T-helper 1 cell treated with Interleukin-12 subunit alpha and Interleukin-12 subunit beta and Interleukin-4 antibody, amounts not matched to agents 30 μg/mL and 1 μg/mL, for 36 hours (primary cell): ENCODE results near the gene AURKAIP1.
"Not testable (repeated sequence)": the region's sequence is repeated elsewhere in the genome, so short reads cannot be mapped to it uniquely, and the experiment has no call there.

Source experiments
- H3K27ac Mint-ChIP-seq: one replicate; pipeline ENCODE4 v1.8.0; 2021; ENCODE audit warnings: mild to moderate bottlenecking, mixed read lengths
- H3K27me3 Mint-ChIP-seq: one replicate; pipeline ENCODE4 v1.8.0; 2021; ENCODE audit warnings: low read depth, mixed read lengths
- H3K36me3 Mint-ChIP-seq: one replicate; pipeline ENCODE4 v1.8.0; 2021; ENCODE audit warnings: low read depth, mixed read lengths
- H3K4me1 Mint-ChIP-seq: one replicate; pipeline ENCODE4 v1.8.0; 2021; ENCODE audit warnings: low read depth, mixed read lengths
- H3K4me3 Mint-ChIP-seq: one replicate; pipeline ENCODE4 v1.8.0; 2021; ENCODE audit warnings: mild to moderate bottlenecking, moderate library complexity, mixed read lengths
- H3K9me3 Mint-ChIP-seq: one replicate; pipeline ENCODE4 v1.8.0; 2021; ENCODE audit warnings: mixed read lengths

Gene AURKAIP1

DNA sequence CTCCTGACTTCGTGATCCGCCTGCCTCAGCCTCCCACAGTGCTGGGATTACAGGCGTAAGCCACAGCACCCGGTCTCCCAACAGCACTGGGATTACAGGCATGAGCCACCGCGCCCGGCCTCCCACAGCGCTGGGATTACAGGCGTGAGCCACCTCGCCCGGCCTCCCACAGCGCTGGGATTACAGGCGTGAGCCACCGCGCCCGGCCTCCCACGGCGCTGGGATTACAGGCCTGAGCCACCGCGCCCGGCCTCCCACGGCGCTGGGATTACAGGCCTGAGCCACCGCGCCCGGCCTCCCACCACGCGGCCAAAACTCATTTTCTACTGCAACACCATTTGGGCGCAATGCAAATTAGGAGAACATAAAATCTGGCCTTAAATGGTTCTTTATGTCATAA lies 10.3 kb upstream of the AURKAIP1 start:
- not testable (repeated sequence) for H3K9me3 Mint-ChIP-seq, H3K4me1 Mint-ChIP-seq, H3K27me3 Mint-ChIP-seq, H3K4me3 Mint-ChIP-seq, H3K27ac Mint-ChIP-seq
- H3K36me3 Mint-ChIP-seq = peaks cover 34% of the 10 kb centered on the region

DNA sequence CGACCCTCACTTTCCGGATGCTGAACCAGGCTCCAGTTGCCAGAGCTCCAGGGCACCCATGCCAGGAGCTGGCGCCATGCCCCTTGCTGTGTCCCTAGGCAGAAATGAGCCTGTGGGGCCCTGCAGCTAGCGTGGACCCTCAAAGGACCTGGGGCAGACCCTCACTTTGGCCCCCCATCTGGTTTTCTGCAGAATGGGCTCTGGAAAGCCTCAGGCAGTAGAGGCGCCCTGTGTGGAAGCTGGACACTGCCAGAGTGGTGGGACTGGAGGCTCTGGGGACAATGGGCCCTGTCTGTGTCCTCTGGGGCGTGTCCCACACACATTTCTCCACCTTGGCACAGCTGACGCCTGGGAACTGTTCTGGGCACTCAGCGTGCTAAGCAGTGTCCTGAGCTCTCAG lies 6.3 kb upstream of the AURKAIP1 start:
- H3K27me3 Mint-ChIP-seq = no peaks in the 10 kb centered on the region
- no peak overlapping the region for H3K4me3 Mint-ChIP-seq
- H3K9me3 Mint-ChIP-seq = no peaks in the 10 kb centered on the region
- peaks cover 8% of the 10 kb centered on the region for H3K36me3 Mint-ChIP-seq
- H3K27ac Mint-ChIP-seq = no peak overlapping the region
- no peaks in the 10 kb centered on the region for H3K4me1 Mint-ChIP-seq

DNA sequence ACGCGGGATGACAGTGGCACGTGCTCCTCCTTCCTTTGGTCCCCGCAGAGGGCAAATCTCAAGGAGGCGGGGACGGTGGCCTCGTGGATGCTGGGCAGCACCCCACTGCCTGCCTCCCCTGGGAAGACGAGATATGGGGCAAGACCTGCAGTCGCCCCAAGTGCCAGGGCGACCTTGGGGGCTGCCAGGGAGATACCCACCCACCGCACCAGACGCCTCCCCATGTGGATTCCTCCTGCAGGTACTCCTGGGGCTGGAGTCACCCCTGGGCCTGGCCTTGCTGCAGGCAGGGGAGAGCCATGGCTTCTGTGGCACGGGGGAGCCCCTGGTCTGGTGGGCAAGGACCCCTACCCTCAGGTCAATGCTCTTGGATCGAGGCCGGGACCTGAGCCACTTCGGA lies 5.9 kb upstream of the AURKAIP1 start:
- Mint-ChIP-seq H3K4me1 (no peaks in the 10 kb centered on the region), H3K27me3 (no peaks in the 10 kb centered on the region), H3K27ac (no peak overlapping the region), H3K36me3 (peaks cover 3% of the 10 kb centered on the region), H3K9me3 (no peaks in the 10 kb centered on the region), H3K4me3 (no peak overlapping the region)

DNA sequence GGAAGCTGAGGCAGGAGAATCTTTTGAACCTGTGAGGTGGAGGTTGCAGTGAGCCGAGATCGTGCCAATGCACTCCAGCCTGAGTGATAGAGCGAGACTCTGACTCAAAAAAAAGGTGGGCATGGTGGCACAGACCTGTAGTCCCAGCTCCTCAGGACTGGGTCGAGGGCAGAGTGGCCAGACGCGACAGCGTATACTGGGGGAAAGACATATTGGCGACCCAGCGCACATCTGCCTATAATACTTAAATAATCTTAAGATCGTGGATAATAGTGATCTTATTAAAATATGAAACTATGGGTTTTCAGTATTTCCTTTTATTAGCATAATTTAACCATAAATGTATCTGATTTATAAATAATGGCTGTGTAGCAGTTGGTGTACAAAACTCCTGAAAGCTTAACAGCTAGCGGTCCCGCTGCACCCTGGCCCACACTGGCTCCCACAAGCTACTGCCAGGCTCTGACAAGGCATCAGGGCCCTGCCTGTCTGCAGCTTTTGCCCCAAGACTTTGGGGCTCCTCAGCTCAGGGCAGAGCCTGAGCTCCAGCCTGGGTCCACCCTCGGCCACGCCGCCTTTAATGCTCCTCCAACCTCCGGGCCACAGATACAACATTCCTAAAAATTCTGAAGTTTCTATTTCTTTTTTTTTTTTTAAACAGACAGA lies 2.7 kb upstream of the AURKAIP1 start:
- Mint-ChIP-seq H3K27me3 (no peaks in the 10 kb centered on the region), H3K27ac (no peak overlapping the region), H3K36me3 (peaks cover 6% of the 10 kb centered on the region), H3K9me3 (no peaks in the 10 kb centered on the region), H3K4me1 (peaks cover 2% of the 10 kb centered on the region), H3K4me3 (no peak overlapping the region)

DNA sequence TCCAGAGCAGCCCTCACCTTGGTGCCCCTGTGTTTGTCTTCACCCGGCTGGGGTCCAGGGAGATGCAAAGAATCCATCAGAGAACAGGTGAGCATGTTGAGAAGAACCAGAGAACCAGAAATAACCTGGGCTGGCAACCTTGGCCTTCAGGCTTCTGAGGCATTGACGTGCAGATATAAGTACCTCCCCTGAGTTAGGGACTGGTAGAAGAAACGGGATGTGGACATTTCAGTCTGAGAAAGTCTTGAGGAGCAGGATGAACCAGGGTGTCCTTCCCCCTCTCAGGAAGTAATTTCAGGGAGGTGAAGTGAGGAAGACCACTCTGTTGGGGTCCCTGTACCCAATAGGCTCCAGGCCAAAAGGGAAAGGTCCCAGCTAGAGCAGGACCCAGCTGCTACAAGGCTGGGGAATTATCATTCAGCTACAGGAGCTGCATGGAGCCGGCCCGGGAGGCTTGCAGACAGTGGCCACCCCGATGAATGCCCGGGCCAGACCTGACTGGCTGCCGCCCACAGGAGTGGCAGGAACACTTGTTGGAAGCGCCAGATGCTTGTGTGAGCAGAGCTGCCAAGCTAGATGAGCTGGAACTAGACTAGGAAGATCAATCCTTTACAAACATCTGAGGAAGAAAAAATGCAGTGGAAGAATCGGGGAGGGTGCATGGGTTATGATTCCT lies 1.7 kb upstream of the AURKAIP1 start:
- peaks cover 3% of the 10 kb centered on the region for H3K4me1 Mint-ChIP-seq
- peaks cover 4% of the 10 kb centered on the region for H3K36me3 Mint-ChIP-seq
- H3K4me3 Mint-ChIP-seq = peak overlapping the region; percentile 90
- H3K27me3 Mint-ChIP-seq = no peaks in the 10 kb centered on the region
- H3K27ac Mint-ChIP-seq = peak overlapping the region; percentile 94
- H3K9me3 Mint-ChIP-seq = no peaks in the 10 kb centered on the region

DNA sequence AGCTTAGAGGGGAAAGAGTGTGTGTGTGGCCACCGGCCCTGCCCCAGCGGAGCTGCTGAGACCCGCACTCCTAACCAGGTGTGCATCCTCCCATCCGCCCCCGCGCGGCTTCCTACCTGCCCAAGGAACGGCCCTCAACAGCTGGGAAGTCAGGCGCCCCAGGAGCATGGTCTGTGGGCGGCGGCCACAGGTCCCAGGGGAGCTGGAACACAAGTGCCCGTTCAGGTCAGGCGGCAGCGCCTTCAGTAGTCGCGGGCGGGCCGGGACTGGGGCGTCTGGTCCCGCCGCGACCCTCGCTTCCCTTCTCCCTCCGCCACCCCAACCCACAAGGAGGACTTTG lies 448 bp downstream of the AURKAIP1 start:
- no peak overlapping the region for H3K27ac Mint-ChIP-seq
- H3K27me3 Mint-ChIP-seq = no peaks in the 10 kb centered on the region
- peaks cover 7% of the 10 kb centered on the region for H3K4me1 Mint-ChIP-seq
- H3K36me3 Mint-ChIP-seq = peaks cover 4% of the 10 kb centered on the region
- peak overlapping the region; percentile 90 for H3K4me3 Mint-ChIP-seq
- no peaks in the 10 kb centered on the region for H3K9me3 Mint-ChIP-seq

DNA sequence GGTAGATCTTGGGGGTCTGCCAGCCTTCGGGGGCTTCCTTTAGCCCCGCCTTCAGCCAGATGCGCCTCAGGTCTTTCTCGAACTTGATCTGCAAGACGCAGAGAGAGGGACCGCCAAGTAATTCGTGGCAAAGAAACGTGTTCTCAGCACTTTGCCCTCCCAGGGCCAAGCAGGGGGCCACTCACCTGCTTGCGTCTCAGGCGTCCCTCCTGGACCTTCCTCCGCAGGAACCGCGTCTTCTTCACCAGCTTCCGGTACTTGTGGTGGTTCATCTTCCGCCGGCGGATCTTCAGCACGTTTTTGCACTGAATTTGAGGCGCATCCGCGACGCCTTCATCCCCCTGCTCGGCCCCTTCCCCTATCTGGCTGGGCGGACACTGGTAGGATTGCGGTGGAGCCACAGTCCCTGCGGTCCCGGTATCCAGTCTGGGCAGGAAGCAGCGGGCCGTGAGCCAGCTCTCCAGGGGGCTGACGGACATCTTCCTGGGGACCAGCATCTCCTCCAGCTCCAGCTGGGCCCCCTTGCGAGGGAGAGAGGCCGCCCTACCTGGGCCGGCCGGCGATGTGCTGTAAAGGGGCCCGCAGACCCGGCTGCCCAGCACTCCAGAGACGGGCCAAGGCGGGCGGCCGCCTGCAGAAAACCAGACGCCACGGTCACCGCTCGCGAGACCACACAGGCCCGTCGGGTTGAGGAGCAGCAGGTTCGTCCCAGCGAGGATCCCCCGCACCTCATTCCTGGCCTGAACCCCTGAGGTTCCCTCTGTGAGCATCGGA lies 1.0 kb downstream of the AURKAIP1 start:
- H3K36me3 Mint-ChIP-seq = peaks cover 4% of the 10 kb centered on the region
- no peaks in the 10 kb centered on the region for H3K9me3 Mint-ChIP-seq
- peaks cover 7% of the 10 kb centered on the region for H3K4me1 Mint-ChIP-seq
- H3K27ac Mint-ChIP-seq = no peak overlapping the region
- peak overlapping the region; percentile 90 for H3K4me3 Mint-ChIP-seq
- no peaks in the 10 kb centered on the region for H3K27me3 Mint-ChIP-seq

DNA sequence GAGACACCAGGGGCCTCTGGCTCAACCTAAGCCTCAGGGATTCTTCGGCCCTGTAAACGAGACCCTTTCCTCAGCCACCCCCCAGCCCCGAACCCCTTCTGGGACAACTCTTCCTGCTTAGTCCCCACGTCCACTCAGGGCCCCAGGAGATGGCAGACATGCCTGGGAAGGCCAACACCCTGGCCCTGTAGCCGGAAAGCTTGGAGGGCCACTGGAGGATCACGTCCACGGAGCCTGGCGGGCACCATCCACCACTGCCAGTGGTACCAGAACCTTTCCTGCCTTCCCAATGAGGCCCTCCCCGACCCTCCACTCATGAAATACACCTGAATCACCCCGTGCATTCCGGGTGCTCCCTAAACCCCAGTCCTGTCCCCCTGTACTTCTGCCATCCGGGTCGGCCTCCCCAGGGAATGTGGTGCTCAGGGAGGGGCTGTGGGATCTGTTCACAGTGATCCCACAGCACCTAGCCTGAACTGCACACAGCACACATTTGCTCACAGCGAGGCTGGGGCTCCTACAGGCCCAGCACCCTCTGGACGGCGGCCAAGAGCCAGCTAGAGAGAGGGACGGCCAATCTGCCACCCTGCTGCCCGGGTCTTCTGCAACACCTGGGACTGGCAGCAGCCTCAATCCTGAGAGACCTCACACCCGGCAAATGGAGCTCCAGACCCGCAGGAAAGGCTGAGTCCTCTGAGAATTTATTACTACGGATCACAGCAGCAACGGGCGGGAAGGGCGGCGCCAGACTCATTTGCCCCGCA lies 1.8 kb downstream of the AURKAIP1 start:
- Mint-ChIP-seq H3K27ac (peak overlapping the region; percentile 1), H3K9me3 (no peaks in the 10 kb centered on the region), H3K4me1 (peaks cover 7% of the 10 kb centered on the region), H3K27me3 (no peaks in the 10 kb centered on the region), H3K4me3 (peak overlapping the region; percentile 90), H3K36me3 (peaks cover 4% of the 10 kb centered on the region)

DNA sequence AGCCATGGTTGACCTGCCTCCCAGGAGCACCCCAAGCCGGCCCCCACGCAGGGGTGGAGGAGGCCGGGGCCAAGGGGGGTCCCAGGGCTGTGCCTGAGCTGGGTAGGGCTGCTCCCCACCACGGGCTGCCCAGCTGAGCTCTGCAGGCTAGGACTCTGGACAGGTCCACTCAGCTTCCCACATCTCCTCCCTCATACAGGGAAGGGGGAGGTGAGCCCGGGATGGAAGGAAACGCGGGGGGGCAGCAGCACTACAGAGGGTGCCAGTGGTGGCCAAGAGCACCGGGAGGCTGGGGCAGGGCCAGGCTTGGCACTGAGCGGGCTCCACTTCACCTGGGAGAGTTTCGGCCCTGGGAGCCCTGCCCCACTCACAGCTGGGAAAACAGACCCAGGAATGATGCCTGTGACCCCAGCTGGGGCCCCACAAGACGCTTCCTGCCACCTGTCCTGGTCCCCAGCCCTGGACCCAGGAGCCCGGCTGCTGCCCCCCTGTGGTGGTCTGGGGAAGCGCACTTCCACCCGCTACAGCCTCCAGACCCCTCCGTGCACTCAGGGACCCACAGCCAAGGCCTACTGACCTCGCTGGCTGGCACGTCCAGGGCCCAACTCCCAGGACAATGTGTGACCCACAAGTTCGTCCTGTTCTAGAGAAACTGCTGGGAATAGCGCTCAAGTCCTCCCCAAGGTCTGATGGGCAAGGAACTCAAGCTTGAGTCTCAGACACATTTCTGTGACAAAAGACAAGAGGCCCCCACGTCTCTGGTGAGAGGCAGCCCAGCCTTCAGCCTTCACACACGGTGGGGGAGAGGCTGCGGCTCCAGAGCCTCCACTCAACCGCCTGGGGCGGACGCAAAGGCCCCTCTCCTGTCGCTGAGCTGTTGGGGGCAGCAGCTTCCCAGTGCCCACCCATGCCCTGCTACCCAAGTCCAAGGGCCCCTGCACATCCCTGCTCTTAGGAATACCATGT lies 3.0 kb downstream of the AURKAIP1 start:
- Mint-ChIP-seq H3K36me3 (peaks cover 4% of the 10 kb centered on the region), H3K4me3 (peak overlapping the region; percentile 59), H3K27ac (peak overlapping the region; percentile 80), H3K4me1 (peaks cover 7% of the 10 kb centered on the region), H3K27me3 (no peaks in the 10 kb centered on the region), H3K9me3 (no peaks in the 10 kb centered on the region)

DNA sequence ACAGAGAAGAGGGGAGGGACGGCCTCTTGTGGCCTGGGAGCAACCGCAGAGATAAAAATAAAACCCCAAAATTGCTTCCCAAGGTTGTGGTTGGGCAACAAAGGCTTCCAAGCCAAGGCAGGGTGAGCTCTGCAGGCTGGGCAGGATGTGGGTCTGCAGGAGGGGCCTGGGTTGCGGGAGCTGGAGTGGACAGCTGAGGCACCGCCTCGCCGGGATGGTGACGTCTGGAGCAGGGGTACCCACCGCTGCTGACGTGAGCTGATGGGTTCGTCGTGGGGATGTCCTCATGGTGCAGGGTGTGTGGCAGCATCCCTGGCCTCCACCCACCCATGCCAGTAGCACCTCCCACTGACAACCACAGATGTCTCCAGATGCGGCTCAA lies 3.7 kb downstream of the AURKAIP1 start:
- peak overlapping the region; percentile 35 for H3K4me3 Mint-ChIP-seq

DNA sequence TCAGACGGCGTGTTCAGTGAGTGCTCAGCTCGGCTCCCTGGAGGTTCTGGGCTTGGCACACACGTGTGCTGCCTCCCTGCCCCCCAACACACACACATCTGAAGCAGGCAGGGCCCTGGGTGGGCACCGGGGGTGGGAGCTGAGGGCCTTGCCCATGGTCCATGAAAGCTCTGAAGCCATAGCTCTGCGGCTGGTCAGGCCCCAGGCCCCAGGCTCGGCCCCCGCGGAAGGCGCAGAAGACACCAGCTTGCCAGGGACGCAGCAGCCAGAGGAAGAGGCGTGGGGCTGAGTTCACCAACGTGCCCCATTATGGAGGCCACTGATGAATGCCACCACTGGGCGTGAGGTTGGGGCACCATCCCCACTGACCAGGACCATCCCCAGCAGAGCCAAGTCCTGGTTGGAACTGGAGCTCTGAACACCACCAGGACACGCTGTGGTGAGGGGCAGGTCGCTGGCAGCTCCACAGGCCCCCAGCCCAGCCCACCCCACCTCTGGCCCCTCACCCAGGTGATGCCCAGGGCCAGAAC lies 4.2 kb downstream of the AURKAIP1 start:
- H3K27ac Mint-ChIP-seq = peak overlapping the region; percentile 69

More for the DNA sequence above, 3.7 kb downstream of the AURKAIP1 start:
- no peaks in the 10 kb centered on the region for H3K27me3 Mint-ChIP-seq
- H3K36me3 Mint-ChIP-seq = peaks cover 4% of the 10 kb centered on the region
- H3K9me3 Mint-ChIP-seq = no peaks in the 10 kb centered on the region
- peaks cover 7% of the 10 kb centered on the region for H3K4me1 Mint-ChIP-seq
- H3K27ac Mint-ChIP-seq = peak overlapping the region; percentile 69

DNA sequence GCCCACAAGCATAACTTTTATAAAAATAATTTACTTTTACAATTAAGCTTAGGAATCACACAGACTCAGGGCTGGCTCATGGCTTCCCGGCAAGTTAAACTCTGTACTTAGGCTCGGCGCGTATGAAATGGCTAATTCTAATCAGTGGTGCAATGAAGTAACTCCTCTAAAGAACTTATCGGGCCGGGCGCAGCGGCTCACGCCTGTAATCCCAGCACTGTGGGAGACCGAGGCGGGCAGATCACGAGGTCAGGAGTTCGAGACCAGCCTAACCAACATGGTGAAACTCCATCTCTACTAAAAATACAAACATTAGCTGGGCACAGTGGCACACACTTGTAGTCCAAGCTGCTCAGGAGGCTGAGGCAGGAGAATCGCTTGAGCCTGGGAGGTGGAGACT lies 4.9 kb downstream of the AURKAIP1 start:
- not testable (repeated sequence) for H3K27ac Mint-ChIP-seq, H3K27me3 Mint-ChIP-seq, H3K9me3 Mint-ChIP-seq, H3K4me1 Mint-ChIP-seq, H3K36me3 Mint-ChIP-seq
- peak overlapping the region; percentile 39 for H3K4me3 Mint-ChIP-seq

More for the DNA sequence above, 4.2 kb downstream of the AURKAIP1 start:
- Mint-ChIP-seq H3K4me3 (peak overlapping the region; percentile 35), H3K9me3 (no peaks in the 10 kb centered on the region), H3K36me3 (peaks cover 4% of the 10 kb centered on the region), H3K27me3 (no peaks in the 10 kb centered on the region), H3K4me1 (peaks cover 7% of the 10 kb centered on the region)

DNA sequence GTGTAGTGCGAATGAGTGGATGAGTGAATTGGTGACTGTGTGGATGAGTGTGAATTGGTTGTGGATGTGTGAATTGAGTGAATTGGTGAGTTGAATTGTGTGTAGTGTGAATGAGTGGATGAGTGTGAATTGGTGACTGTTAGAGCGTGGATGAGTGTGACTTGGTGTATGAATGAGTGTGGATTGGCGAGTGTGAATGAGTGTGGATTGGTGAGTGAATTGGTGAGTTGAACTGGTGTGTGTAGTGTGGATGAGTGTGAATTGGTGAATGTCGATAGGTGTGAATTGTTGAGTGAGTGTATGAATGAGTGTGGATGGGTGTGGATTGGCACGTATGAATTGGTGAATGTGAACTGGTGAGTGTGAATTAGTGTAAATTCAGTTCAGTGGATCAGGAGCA lies 7.7 kb downstream of the AURKAIP1 start:
- Mint-ChIP-seq H3K27ac (no peak overlapping the region), H3K36me3 (no peaks in the 10 kb centered on the region), H3K9me3 (no peaks in the 10 kb centered on the region), H3K4me1 (peaks cover 5% of the 10 kb centered on the region), H3K4me3 (no peak overlapping the region), H3K27me3 (no peaks in the 10 kb centered on the region)
